Measurements from ENCODE around the gene AP2B1. TPM values are rescaled to one million over a fixed set of nuclear protein-coding genes. Genes with fewer than 3 reads are reported as not detected.

Gene AP2B1
- total RNA-seq, 1 experiment from 2014 or later: 61.4 TPM

DNA sequence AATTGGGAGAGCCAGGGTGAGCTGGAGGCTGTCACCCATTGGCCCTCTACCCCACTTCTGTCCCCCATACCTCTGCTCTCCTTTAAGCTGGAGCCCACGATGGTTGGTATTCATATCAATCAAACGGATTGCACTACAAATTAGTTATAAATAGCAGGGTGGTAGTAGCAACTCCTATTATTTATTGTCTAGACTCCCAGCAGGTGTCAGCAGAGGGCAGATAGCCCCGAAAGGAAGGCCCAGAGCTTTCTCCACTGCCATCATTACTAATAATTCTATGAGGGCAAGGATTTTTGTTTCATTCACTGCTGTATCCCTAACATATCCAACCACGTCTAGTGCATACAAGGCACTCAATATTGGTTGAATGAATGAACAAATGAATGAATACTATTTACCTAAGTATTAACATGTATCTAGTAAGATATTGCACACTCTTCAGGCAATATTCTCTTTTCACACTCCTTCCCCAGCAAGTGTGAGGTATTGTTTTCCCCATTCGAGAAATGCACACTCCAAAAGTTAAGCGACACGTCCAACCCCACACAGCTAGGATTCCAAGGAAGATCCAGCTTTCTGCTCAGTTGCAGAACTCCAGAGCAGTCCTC, 179.9 kb downstream of the AP2B1 start:
- DNase-seq (ENCODE audit: low read depth, low spot score): peak; percentile 55
- in situ Hi-C loops (cut with HindIII; ENCODE audit: low pct_unique_long_range_greater_than_20kb, low sequenced_read_pairs): no loop called here

DNA sequence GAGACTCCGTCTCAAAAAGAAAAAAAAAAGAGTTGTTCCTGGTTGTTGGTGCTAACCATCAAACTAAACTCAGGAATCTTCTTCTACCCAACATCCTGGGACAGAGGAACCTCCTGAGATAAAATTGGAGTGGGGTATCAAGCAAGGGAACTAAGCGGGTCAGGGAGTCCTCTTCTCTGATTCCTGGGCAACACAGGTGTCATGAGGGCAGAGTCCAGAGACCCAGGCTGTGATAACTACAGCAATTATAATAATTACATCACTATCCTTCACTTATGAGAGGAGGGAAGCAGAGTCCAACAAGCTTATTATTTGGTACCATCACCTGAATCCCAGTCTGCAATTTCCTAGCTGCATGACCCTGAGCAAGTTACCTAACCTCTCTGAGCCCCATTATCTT, 181.7 kb downstream of the AP2B1 start:
- no peak for DNase-seq (ENCODE audit: low read depth, low spot score)
- in situ Hi-C loops (cut with HindIII; ENCODE audit: low pct_unique_long_range_greater_than_20kb, low sequenced_read_pairs): no loop called here

DNA sequence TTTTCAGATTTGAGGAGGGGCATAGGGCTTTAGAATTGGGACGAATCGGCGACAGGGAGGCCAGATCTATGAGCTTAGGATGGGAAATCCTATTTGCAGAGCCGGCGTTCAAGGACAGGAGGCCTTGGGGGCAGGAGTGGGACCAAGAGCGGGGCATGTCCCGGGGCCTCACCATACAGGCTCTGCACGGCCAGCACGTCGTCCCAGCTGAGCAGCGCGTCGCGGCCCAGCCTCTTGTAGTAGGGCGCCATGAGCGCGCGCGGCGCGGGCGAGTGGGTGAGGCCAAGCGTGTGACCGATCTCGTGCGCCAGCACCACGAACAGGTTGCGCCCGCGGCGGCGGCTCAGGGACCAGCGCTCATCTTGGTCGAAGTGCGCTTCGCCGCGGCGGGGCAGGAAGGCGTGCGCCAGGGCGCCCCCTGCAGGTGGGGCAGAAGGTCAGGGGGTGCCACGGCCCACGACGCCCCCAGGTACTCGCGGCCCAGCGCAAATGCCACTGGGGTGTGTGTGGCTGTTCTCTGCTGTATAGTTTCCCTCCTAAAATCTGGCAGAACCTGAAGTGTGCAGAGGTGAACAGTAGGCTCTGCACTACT, 182.9 kb downstream of the AP2B1 start:
- DNase-seq (ENCODE audit: low read depth, low spot score): no peak
- in situ Hi-C loops (cut with HindIII; ENCODE audit: low pct_unique_long_range_greater_than_20kb, low sequenced_read_pairs): no loop called here

DNA sequence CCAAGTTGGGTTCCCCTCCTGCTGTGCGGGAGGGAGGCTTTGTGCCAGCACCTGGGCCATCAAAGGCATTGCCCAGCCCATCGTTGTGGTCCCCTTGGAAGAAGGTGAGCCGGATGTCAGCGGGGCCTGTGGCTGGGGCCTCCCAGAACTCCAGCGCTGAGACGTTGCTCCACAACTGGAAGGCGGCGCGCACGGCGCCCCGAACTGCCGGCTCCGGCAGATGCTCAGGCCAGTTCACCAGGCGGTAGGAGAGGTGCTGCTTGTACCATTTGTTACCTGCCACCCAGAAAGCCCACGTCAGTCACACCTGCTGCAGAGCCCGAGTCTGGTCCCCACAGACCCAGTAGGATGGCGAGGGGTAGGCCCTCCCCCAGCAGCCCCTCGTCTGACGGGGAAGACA, 186.0 kb downstream of the AP2B1 start:
- in situ Hi-C loops (cut with HindIII; ENCODE audit: low pct_unique_long_range_greater_than_20kb, low sequenced_read_pairs): no loop called here
- no peak for DNase-seq (ENCODE audit: low read depth, low spot score)

DNA sequence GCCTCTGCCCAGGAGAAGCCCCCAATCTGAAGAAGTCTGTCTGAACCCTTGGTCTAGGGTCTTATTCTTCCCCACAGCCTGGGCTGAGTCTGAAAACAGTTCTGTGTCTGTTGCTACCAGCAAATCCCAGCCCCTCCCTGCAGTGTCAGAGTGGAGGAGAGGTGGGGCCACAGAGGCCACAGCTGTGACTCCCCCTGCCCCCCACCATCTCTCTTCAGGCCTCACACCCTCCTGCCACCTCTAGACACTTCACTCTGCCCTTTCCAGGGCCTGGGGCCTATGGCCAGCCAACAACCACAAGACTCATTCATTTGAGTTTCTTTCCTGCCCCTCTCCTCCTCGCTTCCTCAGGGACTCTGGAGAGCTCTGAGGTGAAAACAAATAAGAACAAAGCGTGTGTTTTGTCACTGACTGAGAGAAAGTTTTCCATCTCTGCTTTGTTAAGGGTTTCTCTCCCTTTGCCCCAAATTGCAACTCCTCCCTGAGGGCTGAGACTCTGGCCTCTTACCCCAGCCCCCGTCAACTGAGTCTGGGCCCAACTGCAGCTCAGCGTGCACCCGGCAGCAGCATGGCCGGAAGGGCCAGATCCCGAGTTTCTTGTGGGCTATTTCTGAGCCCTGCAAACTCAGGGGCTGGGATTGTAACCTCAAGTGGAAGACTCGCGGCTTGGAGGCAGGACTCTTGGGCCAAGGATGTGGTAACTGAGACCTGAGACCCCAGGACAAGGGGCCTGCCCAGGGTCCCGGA, 186.7 kb downstream of the AP2B1 start:
- in situ Hi-C loops (cut with HindIII; ENCODE audit: low pct_unique_long_range_greater_than_20kb, low sequenced_read_pairs): no loop called here
- DNase-seq (ENCODE audit: low read depth, low spot score): no peak

DNA sequence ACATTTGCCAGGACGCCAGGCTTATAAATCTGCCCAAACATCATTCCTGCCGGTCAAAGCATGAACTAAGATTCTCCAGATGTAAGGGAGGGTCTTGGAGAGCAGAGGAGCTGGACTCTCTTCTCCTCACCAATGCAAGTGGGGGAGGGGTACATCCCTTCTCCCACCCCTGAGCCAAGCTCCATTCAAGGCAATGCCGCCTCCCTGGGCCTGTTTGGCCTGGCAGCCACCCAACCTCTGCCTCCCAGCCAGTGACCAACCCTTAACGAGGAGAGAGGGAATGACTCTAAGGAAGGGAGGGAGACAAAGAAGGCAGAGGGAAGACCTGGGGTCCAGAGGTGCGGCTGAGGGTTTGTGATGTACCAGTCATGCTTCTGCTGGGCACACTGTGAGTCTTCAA, 187.4 kb downstream of the AP2B1 start:
- in situ Hi-C loops (cut with HindIII; ENCODE audit: low pct_unique_long_range_greater_than_20kb, low sequenced_read_pairs): no loop called here
- no peak for DNase-seq (ENCODE audit: low read depth, low spot score)

DNA sequence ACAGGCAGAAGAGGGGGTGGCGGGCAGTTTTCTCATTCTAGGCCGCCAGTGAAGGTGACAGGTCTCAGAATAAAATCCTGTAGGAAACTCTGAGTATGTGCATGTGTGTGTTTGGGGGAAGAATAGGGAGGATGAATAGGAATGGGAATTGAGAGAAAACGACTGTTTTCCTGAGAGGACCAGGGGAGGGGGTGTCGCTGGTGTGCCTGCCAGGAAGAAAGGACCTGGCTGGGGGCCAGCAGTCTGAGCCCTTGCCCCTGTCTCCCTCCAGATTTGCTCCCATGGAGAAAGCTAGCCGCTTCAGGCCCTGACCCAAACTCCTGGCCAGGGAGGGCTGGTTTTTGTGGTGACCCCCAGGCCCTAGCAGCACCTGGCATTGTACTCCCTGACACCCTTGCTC, 187.9 kb downstream of the AP2B1 start:
- in situ Hi-C loops (cut with HindIII; ENCODE audit: low pct_unique_long_range_greater_than_20kb, low sequenced_read_pairs): no loop called here
- no peak for DNase-seq (ENCODE audit: low read depth, low spot score)

DNA sequence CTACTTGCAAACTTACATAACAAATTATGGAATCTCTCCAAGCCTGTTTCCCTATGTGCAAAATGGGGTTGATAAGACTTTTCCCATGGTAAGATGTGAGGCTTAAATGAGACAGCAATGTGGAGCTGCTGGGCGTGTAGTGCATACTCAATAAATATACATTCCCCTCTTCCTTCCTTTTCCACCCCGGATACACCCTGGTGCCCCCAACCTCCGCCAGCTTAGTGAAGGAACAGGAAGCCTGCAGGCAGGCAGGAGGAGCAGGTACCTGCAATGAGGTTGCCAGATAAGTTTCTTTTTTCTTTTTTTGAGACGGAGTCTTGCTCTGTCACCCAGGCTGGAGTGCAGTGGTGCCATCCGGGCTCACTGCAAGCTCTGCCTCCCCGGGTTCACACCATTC, 188.5 kb downstream of the AP2B1 start:
- no peak for DNase-seq (ENCODE audit: low read depth, low spot score)
- in situ Hi-C loops (cut with HindIII; ENCODE audit: low pct_unique_long_range_greater_than_20kb, low sequenced_read_pairs): no loop called here

Small RNA genes lying within 50 kb of the gene (small RNA-seq; reads per million reads assigned to genes)
- 0 reads per million in 2 experiments for gene AC004134.1
- gene AC015911.1: 0 reads per million in 2 experiments
- gene SNORD7: 26.2 to 37.1 reads per million in 2 experiments

Other genes starting within 250 kb of the AP2B1 start
- 0.11 TPM in 1 of 2 replicates, not detected in the other for gene SLFN11, start 213.7 kb upstream of the AP2B1 start, total RNA-seq (2014; rRNA removed; shearing (Covaris generic))
- 3.9 and 4.1 TPM in 2 replicates for gene SLFN12, start 154.8 kb upstream of the AP2B1 start, total RNA-seq (2014; rRNA removed; shearing (Covaris generic))
- not detected in 2 replicates for gene SLFN13, start 138.6 kb upstream of the AP2B1 start, total RNA-seq (2014; rRNA removed; shearing (Covaris generic))
- gene SLFN12L, start 49.6 kb upstream of the AP2B1 start, total RNA-seq (2014; rRNA removed; shearing (Covaris generic)): not detected in 2 replicates
- not detected in 2 replicates for gene SLFN14, start 26.5 kb upstream of the AP2B1 start, total RNA-seq (2014; rRNA removed; shearing (Covaris generic))
- gene PEX12, start 8.8 kb upstream of the AP2B1 start, total RNA-seq (2014; rRNA removed; shearing (Covaris generic)): 8.6 and 9.1 TPM in 2 replicates
- gene RASL10B, start 144.3 kb downstream of the AP2B1 start, total RNA-seq (2014; rRNA removed; shearing (Covaris generic)): 3.0 and 4.3 TPM in 2 replicates
- not detected in 2 replicates for gene GAS2L2, start 165.9 kb downstream of the AP2B1 start, total RNA-seq (2014; rRNA removed; shearing (Covaris generic))
- not detected in 2 replicates for gene C17orf50, start 173.6 kb downstream of the AP2B1 start, total RNA-seq (2014; rRNA removed; shearing (Covaris generic))
- gene MMP28, start 208.3 kb downstream of the AP2B1 start, total RNA-seq (2014; rRNA removed; shearing (Covaris generic)): not detected in 2 replicates
- 17.4 and 18.7 TPM in 2 replicates for gene TAF15, start 222.2 kb downstream of the AP2B1 start, total RNA-seq (2014; rRNA removed; shearing (Covaris generic))

Data from SK-MEL-5 (cell line).